ENCODE measurements around the gene FBXO28.
A peak's percentile ranks its signal among the peaks of the same experiment; 100 is the strongest.

Gene FBXO28

DNA sequence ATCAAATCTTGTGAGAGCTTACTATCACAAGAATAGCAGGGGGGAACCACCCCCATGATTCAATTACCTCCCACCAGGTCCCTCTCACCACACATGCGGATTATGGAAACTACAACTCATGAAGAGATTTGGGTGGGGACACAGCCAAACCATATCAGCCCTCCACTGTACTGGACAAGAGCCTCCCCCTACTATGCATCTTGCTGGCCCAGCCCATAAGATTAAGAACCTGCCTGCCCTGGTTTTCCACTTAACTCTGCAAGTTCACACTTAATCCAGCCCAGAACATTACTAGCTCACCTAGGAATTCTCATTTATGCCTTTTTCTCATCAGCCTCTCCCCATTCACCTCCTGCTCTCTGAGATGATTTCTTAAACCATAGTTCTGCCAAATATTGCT, 18.0 kb upstream of the FBXO28 start:
- DNase-seq, result no peak

DNA sequence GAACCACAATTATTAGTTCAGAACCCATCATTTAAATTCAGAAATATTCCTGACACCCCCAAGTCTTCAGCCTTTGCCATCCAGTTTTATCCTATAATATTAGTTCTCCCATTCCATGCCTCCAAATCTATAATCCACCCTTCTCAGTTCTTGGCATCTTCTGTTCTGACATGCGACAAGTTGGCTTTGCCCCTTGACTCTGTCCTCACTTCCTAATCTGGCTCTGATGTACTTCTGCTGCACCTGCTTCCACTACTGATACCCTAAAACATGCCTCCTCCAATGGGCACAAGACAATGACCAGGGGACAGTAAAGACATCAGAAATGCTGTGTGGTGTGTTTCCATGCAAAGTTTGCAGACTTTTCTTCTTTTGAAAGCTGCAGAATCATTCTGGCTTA, 17.1 kb upstream of the FBXO28 start:
- DNase-seq, result no peak

DNA sequence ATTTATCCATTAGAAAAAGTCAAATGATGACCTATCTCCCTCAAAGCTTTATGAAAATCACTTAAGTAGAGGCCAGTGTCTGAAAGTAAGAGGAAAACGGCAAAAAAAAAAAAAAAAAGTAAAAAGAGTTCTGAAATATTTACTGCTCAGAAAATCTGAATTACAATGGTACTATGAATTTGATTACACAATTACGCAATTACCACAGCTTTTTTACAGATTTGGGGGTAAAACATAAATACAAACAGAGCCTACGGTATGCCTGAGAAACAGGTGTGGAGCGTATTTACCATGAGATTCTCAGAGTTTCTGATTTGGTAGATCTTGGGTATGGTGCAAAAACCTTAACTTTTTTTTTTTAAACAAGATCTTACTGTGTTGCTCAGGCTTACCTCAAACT, 15.9 kb upstream of the FBXO28 start:
- DNase-seq, result no peak

DNA sequence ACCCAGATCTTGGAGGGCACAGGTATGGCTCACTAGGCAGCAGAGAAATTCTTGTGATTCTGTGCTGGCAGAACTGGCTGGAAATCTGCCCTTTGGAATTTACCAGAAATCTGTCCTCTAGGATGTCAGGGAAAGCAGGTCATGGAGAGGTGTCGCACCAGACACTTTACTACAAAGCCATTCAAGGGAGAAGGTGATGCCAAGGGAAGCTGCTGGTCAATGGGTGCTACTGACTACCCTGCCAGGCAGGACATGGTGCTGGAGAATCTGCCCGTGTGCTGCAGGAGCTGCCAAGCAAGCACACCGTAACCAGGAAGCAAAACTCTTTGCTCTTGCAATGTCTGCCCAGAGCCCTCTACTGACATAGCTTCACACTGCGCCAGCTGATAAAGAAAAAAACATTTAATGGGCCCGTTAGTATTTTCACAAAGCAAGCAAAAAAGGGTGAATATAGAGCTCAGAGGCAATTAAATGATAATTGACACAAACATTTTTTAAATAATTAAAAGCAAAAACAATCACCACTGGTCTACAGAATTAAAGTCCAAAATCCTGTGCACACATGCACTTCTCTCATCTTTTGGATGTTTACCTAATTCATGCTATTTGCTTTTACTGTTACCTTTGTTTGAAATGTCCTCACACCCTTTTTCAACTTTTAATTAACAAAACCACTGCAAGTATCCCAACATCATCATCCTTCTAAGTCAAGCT, 7.2 kb upstream of the FBXO28 start:
- DNase-seq, result peak; percentile 5 to 50

DNA sequence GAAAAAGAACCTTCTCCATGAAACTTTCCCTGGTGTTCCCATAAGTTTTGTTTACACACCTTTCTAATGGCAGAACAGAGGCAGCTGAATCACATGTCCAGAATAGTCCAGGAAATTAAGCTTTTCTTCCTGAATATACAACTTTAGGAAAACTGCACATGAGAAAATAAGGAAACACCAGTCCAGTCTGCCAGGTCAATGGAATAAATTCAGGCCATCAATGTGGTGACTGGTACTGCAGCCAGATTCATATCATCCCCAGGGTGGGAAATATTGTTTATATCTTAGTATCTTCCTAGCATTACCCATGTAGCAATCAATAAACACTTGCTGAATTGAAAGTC, 6.7 kb upstream of the FBXO28 start:
- DNase-seq, result no peak

DNA sequence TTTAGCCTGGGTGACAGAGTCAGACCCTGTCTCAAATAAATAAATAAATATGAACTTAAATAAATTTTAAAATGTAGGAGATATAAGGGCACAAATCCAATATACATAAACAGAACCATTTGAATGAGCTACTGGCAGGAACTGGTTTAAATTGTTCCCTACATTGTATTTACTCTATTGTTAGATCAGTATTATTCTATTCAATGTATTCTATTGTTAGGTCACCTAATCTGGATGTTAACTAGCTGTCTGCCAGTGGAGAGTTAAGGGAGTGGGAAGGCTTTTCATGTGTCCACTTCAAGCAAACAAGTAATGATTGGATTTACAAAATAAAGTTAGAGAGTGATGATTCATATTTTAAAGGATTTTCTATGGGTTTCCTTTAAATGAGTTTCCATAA, 4.9 kb upstream of the FBXO28 start:
- no peak for DNase-seq

GRCh38 chr1:224109981-224110380, 3.9 kb upstream of the FBXO28 start:
- DNase-seq, result no peak

- DNase-seq, result no peak
Observed at GRCh38 chr1:224113005-224113404, 906 bp upstream of the FBXO28 start.

DNA sequence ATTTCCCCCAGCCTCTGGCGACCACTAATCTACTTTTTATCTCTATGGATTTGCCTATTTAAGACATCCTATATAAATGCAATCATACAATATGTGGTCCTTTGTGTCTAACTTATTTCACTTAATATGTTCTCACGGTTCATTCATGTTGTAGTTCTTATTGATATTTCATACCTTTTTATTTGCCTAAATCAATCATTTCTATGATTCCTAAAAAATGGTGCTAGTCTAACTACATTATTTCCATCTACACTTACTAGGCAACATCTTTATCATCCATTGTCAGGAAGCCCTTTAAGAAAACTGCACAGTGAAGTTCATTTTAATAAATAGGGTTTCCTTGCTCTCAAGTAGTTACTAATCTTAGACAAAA, 380 bp upstream of the FBXO28 start:
- DNase-seq, result no peak

- no peak for DNase-seq
Observed at GRCh38 chr1:224114787-224115175, 870 bp downstream of the FBXO28 start.

DNA sequence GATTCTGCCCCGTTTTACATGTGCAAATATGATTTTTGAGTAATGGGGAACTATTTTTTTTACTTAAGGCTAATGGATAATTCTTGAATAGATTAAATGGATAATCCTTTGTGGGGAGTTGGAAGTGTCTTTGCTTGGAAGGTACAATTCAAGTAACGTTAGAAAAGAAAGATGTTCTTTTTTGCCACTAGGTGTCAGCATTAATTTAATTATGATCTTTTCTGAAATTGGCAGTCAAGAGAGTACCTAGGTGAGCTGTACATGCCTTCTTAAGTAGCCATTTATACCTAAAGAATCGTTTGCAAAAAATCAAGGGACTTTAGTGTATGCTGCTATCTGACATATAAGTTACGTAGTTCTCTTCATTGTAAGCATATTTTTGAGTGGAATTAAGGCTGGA, 2.2 kb downstream of the FBXO28 start:
- DNase-seq, result peak; percentile 5 to 67

- DNase-seq, result no peak
Observed at GRCh38 chr1:224118688-224119087, 4.8 kb downstream of the FBXO28 start.

DNA sequence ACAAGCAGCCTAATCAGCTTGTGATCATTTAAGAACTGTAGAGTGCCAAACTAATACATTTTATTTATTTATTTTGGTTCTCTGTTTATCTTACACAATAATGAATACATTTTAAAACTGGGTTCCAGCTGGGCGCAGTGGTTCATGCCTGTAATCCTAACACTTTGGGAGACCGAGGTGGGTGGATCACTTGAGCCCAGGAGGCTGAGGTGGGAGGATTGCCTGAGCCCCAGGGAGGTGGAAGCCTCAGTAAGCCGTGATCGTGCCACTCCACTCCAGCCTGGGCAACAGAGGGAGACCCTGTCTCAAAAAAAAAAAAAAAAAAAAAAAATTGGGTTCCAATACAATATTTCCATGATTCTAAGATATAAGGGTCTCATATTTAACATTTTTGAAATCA, 9.2 kb downstream of the FBXO28 start:
- DNase-seq, result no peak

GRCh38 chr1:224124220-224124619, 10.3 kb downstream of the FBXO28 start:
- DNase-seq, result no peak

DNA sequence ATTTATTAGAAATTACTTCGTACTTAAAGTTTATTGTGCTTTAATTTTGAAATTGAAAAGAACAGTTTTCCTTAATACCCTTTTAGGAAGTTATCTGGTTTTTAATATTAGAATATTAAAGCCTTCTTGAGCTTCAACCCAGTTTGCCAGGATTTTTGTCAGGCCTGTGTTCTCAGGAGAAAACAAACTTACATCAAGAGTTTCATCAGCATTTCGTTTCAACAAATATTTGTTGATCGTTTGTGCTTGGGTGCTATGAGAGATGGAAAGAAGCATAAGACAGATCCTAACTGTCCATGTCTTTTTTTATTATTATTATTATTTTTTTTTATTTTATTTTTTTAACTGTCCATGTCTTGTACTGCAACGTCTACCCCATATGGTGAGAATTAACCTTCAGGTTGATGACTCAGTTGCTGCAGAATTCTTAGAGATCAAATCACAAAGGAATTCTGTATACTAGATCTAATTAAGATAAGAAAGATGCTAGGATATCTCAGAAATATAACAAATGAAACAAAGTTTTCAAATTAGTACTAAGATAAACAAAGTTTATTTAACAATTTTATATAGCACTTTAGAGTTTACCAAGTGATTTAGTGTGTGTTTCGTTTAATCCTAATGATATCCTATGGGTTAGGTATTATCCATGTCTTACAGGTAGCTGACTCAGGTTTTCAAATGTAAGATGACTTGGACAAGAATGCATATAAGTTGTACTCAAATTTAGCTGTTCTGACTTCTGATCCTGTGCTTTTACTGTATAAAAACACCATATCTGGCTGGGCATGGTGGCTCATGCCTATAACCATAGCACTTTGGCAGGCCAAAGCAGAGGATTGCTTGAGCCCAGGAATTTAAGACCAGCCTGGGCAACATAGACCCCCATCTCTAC, 14.3 kb downstream of the FBXO28 start:
- DNase-seq, result no peak

GRCh38 chr1:224131253-224131652, 17.3 kb downstream of the FBXO28 start:
- no peak for DNase-seq

GRCh38 chr1:224132901-224133300, 19.0 kb downstream of the FBXO28 start:
- DNase-seq, result no peak

- no peak for DNase-seq
Observed at GRCh38 chr1:224133741-224134299, 19.9 kb downstream of the FBXO28 start.

DNA sequence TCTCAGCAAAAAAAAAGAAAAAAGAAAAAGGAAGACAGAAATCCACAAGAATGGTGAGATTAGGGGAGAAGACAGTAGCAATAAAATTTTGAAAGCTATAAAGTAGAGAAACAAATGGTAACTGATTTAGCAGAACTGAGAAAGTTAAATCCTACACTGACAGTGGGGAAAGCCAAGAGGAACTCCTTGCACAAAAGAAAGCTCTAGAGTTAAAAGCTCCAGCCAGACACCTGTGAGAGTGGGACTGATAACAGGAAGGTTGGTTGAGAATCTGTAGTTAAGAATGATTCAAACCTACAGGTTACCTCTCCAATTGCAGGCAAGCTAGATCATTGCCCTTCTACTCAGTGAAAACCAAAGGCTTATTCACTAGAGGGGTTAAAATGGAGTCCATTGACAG, 23.6 kb downstream of the FBXO28 start:
- no peak for DNase-seq

DNA sequence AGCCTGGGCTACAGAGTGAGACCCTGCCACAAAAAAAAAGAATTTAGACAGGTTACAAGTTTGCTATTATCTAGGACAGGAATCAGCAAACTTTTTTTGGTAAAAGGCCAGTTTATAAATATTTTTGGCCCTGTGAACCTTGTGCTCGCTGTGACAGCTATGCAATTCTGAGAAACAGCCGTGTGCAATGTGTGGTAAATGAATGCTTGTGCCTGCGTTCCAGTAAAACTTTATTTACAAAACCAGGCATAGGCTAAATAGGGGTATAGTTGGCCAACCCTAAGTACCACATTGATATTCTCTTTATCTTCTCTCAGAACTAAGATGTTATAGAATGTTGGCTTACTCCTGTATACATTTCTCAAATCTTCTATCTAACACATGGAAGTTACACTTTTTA, 24.3 kb downstream of the FBXO28 start:
- DNase-seq, result no peak

DNA sequence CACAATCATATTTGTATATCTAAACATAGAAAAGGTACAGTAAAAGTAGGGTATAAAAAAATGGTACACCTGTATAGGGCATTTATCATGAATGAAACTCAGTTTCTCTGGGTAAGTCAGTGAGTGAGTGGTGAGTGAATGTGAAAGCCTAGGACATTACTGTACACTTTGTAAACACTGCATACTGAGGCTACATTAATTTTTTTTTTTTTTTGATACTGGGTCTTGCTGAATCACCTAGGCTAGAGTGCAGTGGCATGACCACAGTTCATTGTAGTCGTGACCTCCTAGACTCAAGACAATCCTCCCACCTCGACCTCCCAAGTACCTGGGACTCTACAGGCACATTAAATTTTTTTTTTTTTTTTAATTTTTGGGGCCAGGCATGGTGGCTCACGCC, 27.8 kb downstream of the FBXO28 start:
- DNase-seq, result no peak

- DNase-seq, result no peak
Observed at GRCh38 chr1:224149709-224150108, 35.8 kb downstream of the FBXO28 start.

DNA sequence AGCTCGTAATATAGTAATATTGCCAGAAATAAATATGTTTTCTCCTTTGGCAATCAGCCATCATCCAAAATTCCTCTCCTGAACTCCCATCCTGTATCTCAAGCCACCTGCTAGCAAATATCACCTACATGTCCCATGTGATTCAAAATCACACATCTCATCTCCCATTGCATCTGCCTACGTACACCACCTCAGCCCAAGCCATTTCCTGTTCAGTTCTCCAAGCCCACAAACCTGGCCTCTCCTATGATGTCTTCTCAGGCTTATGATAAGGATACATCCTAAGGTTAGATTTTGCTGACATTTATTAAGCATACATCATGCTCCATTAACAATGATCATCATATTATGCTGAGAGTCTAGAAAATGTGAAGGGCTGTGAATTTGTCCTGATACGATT, 37.2 kb downstream of the FBXO28 start:
- no peak for DNase-seq

DNA sequence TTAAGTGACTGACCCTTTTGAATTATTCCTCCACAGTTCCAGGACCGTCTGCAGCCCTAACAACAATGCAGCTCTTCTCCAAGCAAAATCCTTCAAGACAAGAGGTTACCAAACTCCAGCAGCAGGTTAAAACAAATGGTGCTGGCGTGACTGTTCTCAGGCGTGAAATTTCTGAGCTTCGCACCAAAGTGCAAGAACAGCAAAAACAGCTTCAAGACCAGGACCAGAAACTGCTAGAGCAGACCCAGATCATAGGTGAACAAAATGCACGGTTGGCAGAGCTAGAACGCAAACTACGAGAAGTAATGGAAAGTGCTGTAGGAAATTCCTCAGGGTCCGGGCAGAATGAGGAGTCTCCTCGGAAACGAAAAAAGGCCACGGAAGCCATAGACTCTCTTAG, 43.4 kb downstream of the FBXO28 start:
- no peak for DNase-seq

Measured in NCI-H526 (cell line).